A549 (cell line): ENCODE data around the gene ADRB1. TPM values are rescaled to one million over a fixed set of nuclear protein-coding genes. Genes with fewer than 3 reads are reported as not detected.
A peak's percentile ranks its signal among the peaks of the same experiment; 100 is the strongest.

ENCODE experiments used
- ATAC-seq, 2 experiments: fragments of 200-7000 bp in 1 of 2; fragments of >200 bp in 1 of 2; cut with Nextera tagmentation in 1 of 2; cut with Tn5 transposase in 1 of 2; 3 replicates each; pipeline versions ENCODE4 v1.8.0 to v1.9.1; 2018 to 2020; ENCODE audit warnings: mild to moderate bottlenecking in 1 of 2, moderate library complexity in 1 of 2
- CTCF ChIA-PET: fragments of 300-600 bp; sonication (Branson Sonifier 250); formaldehyde crosslinking; extraction: SDS; loops from one replicate; lab custom pipeline; 2021; ENCODE audit warnings: antibody characterized with exemption, inconsistent platforms; lab: Yijun Ruan, JAX
- POLR2A ChIA-PET: fragments of 350-600 bp; formaldehyde crosslinking; extraction: SDS; loops from one replicate; lab custom pipeline; 2021; ENCODE audit warnings: antibody characterized with exemption, inconsistent platforms; lab: Yijun Ruan, JAX
- DNase-seq, 2 experiments: peaks; one replicate each; pipeline versions ENCODE4 v3.0.0 to v3.0.0-alpha.2; 2011 to 2016; ENCODE audit warnings: low read depth in 1 of 2, low spot score in 1 of 2
- FAIRE-seq: peaks from 2 replicates; lab custom pipeline; 2011; peaks lifted over from hg19 to GRCh38; lab: Jason Lieb, UNC
- H3K27ac ChIP-seq, 2 experiments: fragments of >200 bp; sonication (Bioruptor Twin); formaldehyde crosslinking; 3 replicates each; pipeline ENCODE4 v1.5.1; 2016 to 2017
- H3K4me1 ChIP-seq: fragments of >200 bp; sonication (Bioruptor Twin); formaldehyde crosslinking; 3 replicates; pipeline ENCODE4 v1.6.1; 2016
- H3K4me2 ChIP-seq: fragments of >200 bp; sonication (Bioruptor Twin); formaldehyde crosslinking; 3 replicates; pipeline ENCODE4 v1.6.1; 2016
- H3K4me3 ChIP-seq: fragments of >200 bp; sonication (Bioruptor Twin); formaldehyde crosslinking; 3 replicates; pipeline ENCODE4 v1.5.1; 2016
- H3K9me3 ChIP-seq: fragments of >200 bp; sonication (Bioruptor Twin); formaldehyde crosslinking; 3 replicates; pipeline ENCODE4 v1.6.1; 2016
- CHD2 ChIP-seq: fragments of 150-350 bp; IDR thresholded peaks from 2 replicates; pipeline ENCODE4 v1.6.1; 2014; ENCODE audit warnings: low read length; ENCODE audit not compliant: partially characterized antibody
- EP300 ChIP-seq, 2 experiments: fragments of >200 bp; sonication (Bioruptor Twin); formaldehyde crosslinking; IDR thresholded peaks; 2 replicates in 1 of 2; 3 replicates in 1 of 2; pipeline ENCODE4 v1.6.1; 2016 to 2017
- FOSB ChIP-seq: fragments of 250-450 bp; sonication (Bioruptor Pico); IDR thresholded peaks from 2 replicates; pipeline ENCODE4 v1.5.0; 2020; ENCODE audit warnings: mild to moderate bottlenecking, moderate library complexity
- GATA3 ChIP-seq: IDR thresholded peaks from 2 replicates; pipeline ENCODE4 v1.6.1; 2012; ENCODE audit warnings: borderline replicate concordance
- HOXB5 ChIP-seq: fragments of 250-450 bp; sonication (Bioruptor Pico); IDR thresholded peaks from 2 replicates; pipeline ENCODE4 v1.5.0; 2020; ENCODE audit warnings: mild to moderate bottlenecking, moderate library complexity
- JUN ChIP-seq, 2 experiments: fragments of >200 bp; sonication (Bioruptor Twin); formaldehyde crosslinking; IDR thresholded peaks; 2 replicates in 1 of 2; 3 replicates in 1 of 2; pipeline ENCODE4 v1.6.1; 2016 to 2017
- KDM1A ChIP-seq: fragments of 200-600 bp; sonication (generic); IDR thresholded peaks from 2 replicates; pipeline ENCODE4 v1.6.1; 2016; ENCODE audit warnings: low read depth, mild to moderate bottlenecking
- KDM5A ChIP-seq: fragments of 200-600 bp; sonication (generic); IDR thresholded peaks from 2 replicates; pipeline ENCODE4 v1.6.1; 2016; ENCODE audit warnings: antibody characterized with exemption, mild to moderate bottlenecking
- MAFK ChIP-seq: fragments of 450-650 bp; IDR thresholded peaks from 2 replicates; pipeline ENCODE4 v1.6.1; 2014; ENCODE audit not compliant: partially characterized antibody
- PHF8 ChIP-seq: fragments of 200-600 bp; sonication (generic); IDR thresholded peaks from 2 replicates; pipeline ENCODE4 v1.6.1; 2016; ENCODE audit warnings: low read depth, mild to moderate bottlenecking, antibody characterized with exemption, moderate library complexity, borderline replicate concordance
- RARB ChIP-seq: fragments of 250-450 bp; sonication (Bioruptor Pico); IDR thresholded peaks from 2 replicates; pipeline ENCODE4 v1.8.0; 2021; ENCODE audit warnings: mild to moderate bottlenecking, moderate library complexity
- RNF2 ChIP-seq: fragments of 200-600 bp; sonication (generic); IDR thresholded peaks from 2 replicates; pipeline ENCODE4 v1.6.1; 2016; ENCODE audit warnings: low read depth, mild to moderate bottlenecking, antibody characterized with exemption, moderate library complexity, borderline replicate concordance
- ZC3H11A ChIP-seq: fragments of 450-650 bp; IDR thresholded peaks from 2 replicates; pipeline ENCODE4 v1.6.1; 2014; ENCODE audit warnings: antibody characterized with exemption, mild to moderate bottlenecking
- ZNF302 ChIP-seq: fragments of 250-450 bp; sonication (Bioruptor Pico); IDR thresholded peaks from 2 replicates; pipeline ENCODE4 v1.9.0; 2021; ENCODE audit warnings: inconsistent platforms, mild to moderate bottlenecking, moderate library complexity
- WGBS: methylation state at CpG from one replicate; pipeline ENCODE4 v1.1.6; 2017; ENCODE audit errors: missing lambda C conversion rate; 5-methylcytosine and 5-hydroxymethylcytosine counted together
- polyA plus RNA-seq, 4 experiments: library from polyadenylated mRNA; depleted of rRNA in 3 of 4; stranded (reverse); fragments of >200 nt; fragmentation: RNase III in 1 of 4; extraction: RNeasy Plus Mini Kit Qiagen cat#74134 plus additional on column Dnase treatment in 1 of 4; gene quantifications; 2 replicates in 3 of 4; 3 replicates in 1 of 4; pipeline ENCODE4 v1.2.3, GENCODE V29; 2011 to 2017
- TF ChIP-seq, protein P1 (sequence below): fragments of 450-650 bp; IDR thresholded peaks from 2 replicates; pipeline ENCODE4 v1.6.1; 2014; ENCODE audit warnings: antibody characterized with exemption
- TF ChIP-seq, protein P2 (sequence below): fragments of 250-450 bp; sonication (Bioruptor Pico); IDR thresholded peaks from 2 replicates; pipeline ENCODE4 v1.5.0; 2021; ENCODE audit warnings: mild to moderate bottlenecking, moderate library complexity, borderline replicate concordance
- TF ChIP-seq, protein P3 (sequence below): IDR thresholded peaks from 2 replicates; pipeline ENCODE4 v1.6.1; 2012; ENCODE audit warnings: low read depth, borderline replicate concordance
- TF ChIP-seq, protein P4 (sequence below): IDR thresholded peaks from 2 replicates; pipeline ENCODE4 v1.6.1; 2012
- TF ChIP-seq, protein P5 (sequence below): fragments of 150-350 bp; IDR thresholded peaks from 2 replicates; pipeline ENCODE4 v1.6.1; 2014; ENCODE audit warnings: low read depth, mild to moderate bottlenecking, low read length

The ADRB1 gene
- polyA plus RNA-seq, 2 of the 4 experiments (the other 2 are of a cell fraction), result 0.58 to 0.75 TPM

DNA sequence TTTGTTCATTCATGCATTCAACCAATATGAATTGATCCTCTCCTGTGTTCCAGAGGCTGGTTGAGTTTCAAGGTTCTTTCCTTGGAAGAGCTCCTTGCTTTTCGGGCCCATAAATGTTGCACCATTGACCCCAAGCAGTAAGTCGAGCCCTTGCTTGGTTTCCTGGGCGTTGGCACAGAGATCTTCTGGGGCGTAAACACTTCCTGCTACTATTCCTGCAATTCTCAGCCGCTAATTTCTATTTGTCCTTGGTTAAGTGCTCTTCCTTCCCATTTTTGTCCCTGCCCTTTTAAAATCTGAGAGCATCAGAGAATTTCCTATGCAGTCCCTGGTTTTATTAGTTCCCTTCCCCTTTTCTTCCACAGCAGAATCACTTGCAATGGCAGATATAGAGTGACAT lies 44.1 kb upstream of the ADRB1 start:
- Histone ChIP-seq H3K4me1 (no peaks in the 10 kb centered on the region), H3K9me3 (no peaks in the 10 kb centered on the region), H3K4me3 (no peak overlapping the region), H3K4me2 (no peak overlapping the region), H3K27ac (no peak overlapping the region)
- TF ChIP-seq KDM5A (no peak), RARB (CRISPR knock-in tag) (no peak), GATA3 (no peak), JUN (IDR thresholded peaks at IDR 0.05) (no peak), HOXB5 (CRISPR knock-in tag) (no peak), EP300 (IDR thresholded peaks at IDR 0.05) (no peak), MAFK (no peak)
- TF ChIP-seq, protein P1, sequence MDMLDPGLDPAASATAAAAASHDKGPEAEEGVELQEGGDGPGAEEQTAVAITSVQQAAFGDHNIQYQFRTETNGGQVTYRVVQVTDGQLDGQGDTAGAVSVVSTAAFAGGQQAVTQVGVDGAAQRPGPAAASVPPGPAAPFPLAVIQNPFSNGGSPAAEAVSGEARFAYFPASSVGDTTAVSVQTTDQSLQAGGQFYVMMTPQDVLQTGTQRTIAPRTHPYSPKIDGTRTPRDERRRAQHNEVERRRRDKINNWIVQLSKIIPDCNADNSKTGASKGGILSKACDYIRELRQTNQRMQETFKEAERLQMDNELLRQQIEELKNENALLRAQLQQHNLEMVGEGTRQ, result no peak
- TF ChIP-seq, protein P2, sequence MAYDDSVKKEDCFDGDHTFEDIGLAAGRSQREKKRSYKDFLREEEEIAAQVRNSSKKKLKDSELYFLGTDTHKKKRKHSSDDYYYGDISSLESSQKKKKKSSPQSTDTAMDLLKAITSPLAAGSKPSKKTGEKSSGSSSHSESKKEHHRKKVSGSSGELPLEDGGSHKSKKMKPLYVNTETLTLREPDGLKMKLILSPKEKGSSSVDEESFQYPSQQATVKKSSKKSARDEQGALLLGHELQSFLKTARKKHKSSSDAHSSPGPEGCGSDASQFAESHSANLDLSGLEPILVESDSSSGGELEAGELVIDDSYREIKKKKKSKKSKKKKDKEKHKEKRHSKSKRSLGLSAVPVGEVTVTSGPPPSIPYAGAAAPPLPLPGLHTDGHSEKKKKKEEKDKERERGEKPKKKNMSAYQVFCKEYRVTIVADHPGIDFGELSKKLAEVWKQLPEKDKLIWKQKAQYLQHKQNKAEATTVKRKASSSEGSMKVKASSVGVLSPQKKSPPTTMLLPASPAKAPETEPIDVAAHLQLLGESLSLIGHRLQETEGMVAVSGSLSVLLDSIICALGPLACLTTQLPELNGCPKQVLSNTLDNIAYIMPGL, result no peak
- TF ChIP-seq, protein P3, sequence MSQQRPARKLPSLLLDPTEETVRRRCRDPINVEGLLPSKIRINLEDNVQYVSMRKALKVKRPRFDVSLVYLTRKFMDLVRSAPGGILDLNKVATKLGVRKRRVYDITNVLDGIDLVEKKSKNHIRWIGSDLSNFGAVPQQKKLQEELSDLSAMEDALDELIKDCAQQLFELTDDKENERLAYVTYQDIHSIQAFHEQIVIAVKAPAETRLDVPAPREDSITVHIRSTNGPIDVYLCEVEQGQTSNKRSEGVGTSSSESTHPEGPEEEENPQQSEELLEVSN, result no peak
- TF ChIP-seq, protein P4, sequence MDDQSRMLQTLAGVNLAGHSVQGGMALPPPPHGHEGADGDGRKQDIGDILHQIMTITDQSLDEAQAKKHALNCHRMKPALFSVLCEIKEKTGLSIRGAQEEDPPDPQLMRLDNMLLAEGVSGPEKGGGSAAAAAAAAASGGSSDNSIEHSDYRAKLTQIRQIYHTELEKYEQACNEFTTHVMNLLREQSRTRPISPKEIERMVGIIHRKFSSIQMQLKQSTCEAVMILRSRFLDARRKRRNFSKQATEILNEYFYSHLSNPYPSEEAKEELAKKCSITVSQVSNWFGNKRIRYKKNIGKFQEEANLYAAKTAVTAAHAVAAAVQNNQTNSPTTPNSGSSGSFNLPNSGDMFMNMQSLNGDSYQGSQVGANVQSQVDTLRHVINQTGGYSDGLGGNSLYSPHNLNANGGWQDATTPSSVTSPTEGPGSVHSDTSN, result no peak
- TF ChIP-seq, protein P5, sequence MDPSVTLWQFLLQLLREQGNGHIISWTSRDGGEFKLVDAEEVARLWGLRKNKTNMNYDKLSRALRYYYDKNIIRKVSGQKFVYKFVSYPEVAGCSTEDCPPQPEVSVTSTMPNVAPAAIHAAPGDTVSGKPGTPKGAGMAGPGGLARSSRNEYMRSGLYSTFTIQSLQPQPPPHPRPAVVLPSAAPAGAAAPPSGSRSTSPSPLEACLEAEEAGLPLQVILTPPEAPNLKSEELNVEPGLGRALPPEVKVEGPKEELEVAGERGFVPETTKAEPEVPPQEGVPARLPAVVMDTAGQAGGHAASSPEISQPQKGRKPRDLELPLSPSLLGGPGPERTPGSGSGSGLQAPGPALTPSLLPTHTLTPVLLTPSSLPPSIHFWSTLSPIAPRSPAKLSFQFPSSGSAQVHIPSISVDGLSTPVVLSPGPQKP, result no peak
- no peak for ATAC-seq
- ChIA-PET CTCF (interaction anchor here (1.0 kb wide), 1 partner anchor 23 kb away, joined by 3 read pairs; no protein-coding TSS in a partner anchor), POLR2A (no interaction called here)
- no peak for DNase-seq
- no peak for FAIRE-seq
- WGBS, result 66% methylated on average over 5 of the region's 5 CpGs

DNA sequence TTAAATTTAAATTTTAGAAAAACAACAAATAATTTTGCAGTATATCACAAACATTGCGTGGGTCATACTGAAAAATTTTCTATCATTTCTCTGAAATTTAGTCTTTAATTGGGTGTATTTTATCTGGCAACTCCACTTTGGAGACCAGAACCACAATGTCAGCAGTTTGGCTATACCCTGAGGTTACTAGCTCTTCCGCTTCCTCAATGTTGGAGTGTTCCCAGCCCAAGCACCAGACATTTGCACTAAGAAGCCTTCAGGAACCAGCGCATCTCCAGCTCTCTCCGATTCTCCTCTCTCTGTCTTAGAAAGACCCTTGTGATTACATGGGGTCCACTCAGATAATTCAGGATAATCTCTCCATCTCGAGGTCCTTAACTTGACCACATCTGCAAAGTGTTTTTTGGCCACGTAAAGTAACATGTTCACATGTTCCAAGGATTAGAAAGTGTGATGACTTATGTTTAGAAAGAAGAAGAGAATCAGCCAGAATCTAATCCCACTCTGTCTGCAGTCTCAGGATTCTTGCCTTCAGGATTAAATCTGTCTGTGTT lies 43.1 kb upstream of the ADRB1 start:
- TF ChIP-seq MAFK (peak; percentile 20), KDM1A (no peak)
- TF ChIP-seq, all 56 proteins: peak for 1
- ChIA-PET POLR2A (no interaction called here), CTCF (interaction anchor here (0.6 to 1.1 kb wide), 6 partner anchors 9 to 77 kb away, joined by 3 read pairs; no protein-coding TSS in a partner anchor)
- no peak for DNase-seq
- Histone ChIP-seq H3K27ac (no peak overlapping the region), H3K4me2 (no peak overlapping the region), H3K4me3 (no peak overlapping the region), H3K9me3 (no peaks in the 10 kb centered on the region), H3K4me1 (no peaks in the 10 kb centered on the region)
- ATAC-seq, result no peak
- 71% methylated on average over 6 of the region's 6 CpGs for WGBS
- FAIRE-seq, result no peak

DNA sequence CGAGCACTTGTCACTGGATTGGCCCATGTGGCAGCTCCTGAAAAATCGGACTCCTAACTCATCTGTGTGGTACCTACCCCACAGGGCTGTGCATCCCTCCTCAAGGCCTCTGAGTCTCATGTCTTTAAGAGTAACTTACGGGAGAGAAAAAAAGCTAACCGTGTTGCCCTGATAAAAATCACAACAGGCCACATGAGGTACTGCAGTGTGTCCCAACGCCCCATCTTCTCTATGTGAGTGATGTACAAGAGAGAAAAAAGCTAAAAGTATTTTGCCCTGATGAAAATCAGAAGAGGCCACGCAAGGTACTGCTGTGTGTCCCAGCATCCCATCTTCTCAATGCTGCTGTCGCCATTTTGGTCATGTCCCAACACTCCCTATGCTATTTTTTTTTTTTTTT lies 41.2 kb upstream of the ADRB1 start:
- Histone ChIP-seq H3K27ac (no peak overlapping the region), H3K4me2 (no peak overlapping the region), H3K4me1 (no peaks in the 10 kb centered on the region), H3K4me3 (no peak overlapping the region), H3K9me3 (no peaks in the 10 kb centered on the region)
- no peak for TF ChIP-seq ZC3H11A
- no peak for TF ChIP-seq KDM5A
- TF ChIP-seq, protein P2, result no peak
- no peak for TF ChIP-seq CHD2
- TF ChIP-seq FOSB (CRISPR knock-in tag), result no peak
- TF ChIP-seq RNF2, result no peak
- no peak for TF ChIP-seq PHF8
- no peak for TF ChIP-seq ZNF302 (CRISPR knock-in tag)
- DNase-seq (peak; percentile 15 to 23), ATAC-seq (peak; percentile 59 to 78; a peak in 4 of 6 replicates), FAIRE-seq (no peak)
- ChIA-PET CTCF (interaction anchor here (0.7 to 1.3 kb wide), 5 partner anchors 10 to 22 kb away, joined by 3 to 5 read pairs (median 3); no protein-coding TSS in a partner anchor), POLR2A (no interaction called here)
- 66% methylated on average over 7 of the region's 7 CpGs for WGBS
